Measurements from ENCODE around the gene ACTR3C.
"Not testable (repeated sequence)": the region's sequence is repeated elsewhere in the genome, so short reads cannot be mapped to it uniquely, and the experiment has no call there.

GRCh38 chr7:150220673-150221181, 102.6 kb downstream of the ACTR3C start:
- not testable (repeated sequence) for TF ChIP-seq CTCF, POLR2A (IDR thresholded peaks at IDR 0.05)
